ENCODE measurements around the gene ADA.

ADA gene

GRCh38 chr20:44637522-44638372 lies 13.8 kb downstream of the ADA start:
- H3K4me3 Mint-ChIP-seq = no peak overlapping the region
- no peak overlapping the region for H3K27ac Mint-ChIP-seq (ENCODE audit: low read depth)
- peaks cover 33% of the 10 kb centered on the region for H3K36me3 Mint-ChIP-seq (ENCODE audit: insufficient read depth)
- no peak for ATAC-seq (replicated peaks; ENCODE audit: extremely low read depth, poor library complexity, severe bottlenecking)
- H3K9me3 Mint-ChIP-seq = no peaks in the 10 kb centered on the region
- no peaks in the 10 kb centered on the region for H3K27me3 Mint-ChIP-seq
- DNase-seq (ENCODE audit: low spot score in 2 of 2) = no peak
- H3K4me1 Mint-ChIP-seq = peaks cover 36% of the 10 kb centered on the region

GRCh38 chr20:44637042-44637441 lies 14.5 kb downstream of the ADA start:
- ATAC-seq (replicated peaks; ENCODE audit: extremely low read depth, poor library complexity, severe bottlenecking) (no peak), DNase-seq (ENCODE audit: low spot score in 2 of 2) (no peak)
- peaks cover 29% of the 10 kb centered on the region for H3K4me1 Mint-ChIP-seq
- H3K27ac Mint-ChIP-seq (ENCODE audit: low read depth) = no peak overlapping the region
- H3K36me3 Mint-ChIP-seq (ENCODE audit: insufficient read depth) = peaks cover 35% of the 10 kb centered on the region
- no peaks in the 10 kb centered on the region for H3K27me3 Mint-ChIP-seq
- no peak overlapping the region for H3K4me3 Mint-ChIP-seq
- no peaks in the 10 kb centered on the region for H3K9me3 Mint-ChIP-seq

- DNase-seq (ENCODE audit: low spot score in 2 of 2) (no peak), ATAC-seq (replicated peaks; ENCODE audit: extremely low read depth, poor library complexity, severe bottlenecking) (no peak)
- Mint-ChIP-seq H3K36me3 (ENCODE audit: insufficient read depth) (peaks cover 35% of the 10 kb centered on the region), H3K27me3 (no peaks in the 10 kb centered on the region), H3K4me1 (peaks cover 18% of the 10 kb centered on the region), H3K4me3 (no peak overlapping the region), H3K27ac (ENCODE audit: low read depth) (peak overlapping the region; percentile 32), H3K9me3 (no peaks in the 10 kb centered on the region)
Observed at GRCh38 chr20:44635877-44636276, 15.6 kb downstream of the ADA start.

GRCh38 chr20:44633872-44634600 lies 17.5 kb downstream of the ADA start:
- H3K4me3 Mint-ChIP-seq = no peak overlapping the region
- H3K36me3 Mint-ChIP-seq (ENCODE audit: insufficient read depth) = peaks cover 42% of the 10 kb centered on the region
- no peaks in the 10 kb centered on the region for H3K27me3 Mint-ChIP-seq
- ATAC-seq (replicated peaks; ENCODE audit: extremely low read depth, poor library complexity, severe bottlenecking) = no peak
- no peak for DNase-seq (ENCODE audit: low spot score in 2 of 2)
- peak overlapping the region; percentile 58 for H3K27ac Mint-ChIP-seq (ENCODE audit: low read depth)
- H3K4me1 Mint-ChIP-seq = peaks cover 8% of the 10 kb centered on the region
- no peaks in the 10 kb centered on the region for H3K9me3 Mint-ChIP-seq

GRCh38 chr20:44633187-44633810 lies 18.2 kb downstream of the ADA start:
- Mint-ChIP-seq H3K27ac (ENCODE audit: low read depth) (peak overlapping the region; percentile 58), H3K4me1 (peaks cover under 1% of the 10 kb centered on the region), H3K36me3 (ENCODE audit: insufficient read depth) (peaks cover 44% of the 10 kb centered on the region), H3K9me3 (no peaks in the 10 kb centered on the region), H3K27me3 (no peaks in the 10 kb centered on the region), H3K4me3 (no peak overlapping the region)
- ATAC-seq (replicated peaks; ENCODE audit: extremely low read depth, poor library complexity, severe bottlenecking) (no peak), DNase-seq (ENCODE audit: low spot score in 2 of 2) (no peak)

- no peak overlapping the region for H3K27ac Mint-ChIP-seq (ENCODE audit: low read depth)
Observed at GRCh38 chr20:44632103-44632752, 19.3 kb downstream of the ADA start.

GRCh38 chr20:44630297-44630696 lies 21.2 kb downstream of the ADA start:
- H3K9me3 Mint-ChIP-seq = no peaks in the 10 kb centered on the region
- H3K36me3 Mint-ChIP-seq (ENCODE audit: insufficient read depth) = peaks cover 32% of the 10 kb centered on the region
- peak overlapping the region; percentile 16 for H3K27ac Mint-ChIP-seq (ENCODE audit: low read depth)
- DNase-seq (ENCODE audit: low spot score in 2 of 2) (no peak), ATAC-seq (replicated peaks; ENCODE audit: extremely low read depth, poor library complexity, severe bottlenecking) (no peak)
- H3K4me3 Mint-ChIP-seq = no peak overlapping the region
- H3K27me3 Mint-ChIP-seq = no peaks in the 10 kb centered on the region
- H3K4me1 Mint-ChIP-seq = peaks cover 16% of the 10 kb centered on the region

More at GRCh38 chr20:44632103-44632752, 19.3 kb downstream of the ADA start:
- ATAC-seq (replicated peaks; ENCODE audit: extremely low read depth, poor library complexity, severe bottlenecking) = no peak
- DNase-seq (ENCODE audit: low spot score in 2 of 2) = no peak
- H3K36me3 Mint-ChIP-seq (ENCODE audit: insufficient read depth) = peaks cover 46% of the 10 kb centered on the region
- no peaks in the 10 kb centered on the region for H3K27me3 Mint-ChIP-seq
- no peak overlapping the region for H3K4me3 Mint-ChIP-seq
- peaks cover 5% of the 10 kb centered on the region for H3K4me1 Mint-ChIP-seq
- H3K9me3 Mint-ChIP-seq = no peaks in the 10 kb centered on the region

- Mint-ChIP-seq H3K27me3 (no peaks in the 10 kb centered on the region), H3K4me1 (peaks cover 21% of the 10 kb centered on the region), H3K36me3 (ENCODE audit: insufficient read depth) (peaks cover 25% of the 10 kb centered on the region), H3K9me3 (no peaks in the 10 kb centered on the region), H3K27ac (ENCODE audit: low read depth) (peak overlapping the region; percentile 16), H3K4me3 (no peak overlapping the region)
- DNase-seq (ENCODE audit: low spot score in 2 of 2) (no peak), ATAC-seq (replicated peaks; ENCODE audit: extremely low read depth, poor library complexity, severe bottlenecking) (no peak)
Observed at GRCh38 chr20:44629542-44629941, 22.0 kb downstream of the ADA start.

- no peaks in the 10 kb centered on the region for H3K27me3 Mint-ChIP-seq
- H3K27ac Mint-ChIP-seq (ENCODE audit: low read depth) = no peak overlapping the region
- no peak for ATAC-seq (replicated peaks; ENCODE audit: extremely low read depth, poor library complexity, severe bottlenecking)
- peaks cover 21% of the 10 kb centered on the region for H3K4me1 Mint-ChIP-seq
- no peaks in the 10 kb centered on the region for H3K9me3 Mint-ChIP-seq
- no peak for DNase-seq (ENCODE audit: low spot score in 2 of 2)
- H3K4me3 Mint-ChIP-seq = no peak overlapping the region
- peaks cover 20% of the 10 kb centered on the region for H3K36me3 Mint-ChIP-seq (ENCODE audit: insufficient read depth)
Observed at GRCh38 chr20:44629017-44629385, 22.5 kb downstream of the ADA start.

- H3K27ac Mint-ChIP-seq (ENCODE audit: low read depth) = peak overlapping the region; percentile 83
- H3K27me3 Mint-ChIP-seq = no peaks in the 10 kb centered on the region
- ATAC-seq (replicated peaks; ENCODE audit: extremely low read depth, poor library complexity, severe bottlenecking) = no peak
- peaks cover 21% of the 10 kb centered on the region for H3K4me1 Mint-ChIP-seq
- no peak overlapping the region for H3K4me3 Mint-ChIP-seq
- no peaks in the 10 kb centered on the region for H3K9me3 Mint-ChIP-seq
- peaks cover 19% of the 10 kb centered on the region for H3K36me3 Mint-ChIP-seq (ENCODE audit: insufficient read depth)
- no peak for DNase-seq (ENCODE audit: low spot score in 2 of 2)
Observed at GRCh38 chr20:44627364-44628010, 24.0 kb downstream of the ADA start.

GRCh38 chr20:44626278-44626677 lies 25.2 kb downstream of the ADA start:
- Mint-ChIP-seq H3K27ac (ENCODE audit: low read depth) (peak overlapping the region; percentile 83), H3K9me3 (no peaks in the 10 kb centered on the region), H3K36me3 (ENCODE audit: insufficient read depth) (peaks cover 25% of the 10 kb centered on the region), H3K4me1 (peaks cover 21% of the 10 kb centered on the region), H3K27me3 (no peaks in the 10 kb centered on the region), H3K4me3 (no peak overlapping the region)
- ATAC-seq (replicated peaks; ENCODE audit: extremely low read depth, poor library complexity, severe bottlenecking) (no peak), DNase-seq (ENCODE audit: low spot score in 2 of 2) (no peak)

- Mint-ChIP-seq H3K4me1 (peaks cover 21% of the 10 kb centered on the region), H3K9me3 (no peaks in the 10 kb centered on the region), H3K4me3 (no peak overlapping the region), H3K27me3 (no peaks in the 10 kb centered on the region), H3K27ac (ENCODE audit: low read depth) (peak overlapping the region; percentile 83), H3K36me3 (ENCODE audit: insufficient read depth) (peaks cover 23% of the 10 kb centered on the region)
- DNase-seq (ENCODE audit: low spot score in 2 of 2) = no peak
- ATAC-seq (replicated peaks; ENCODE audit: extremely low read depth, poor library complexity, severe bottlenecking) = no peak
Observed at GRCh38 chr20:44625361-44625760, 26.1 kb downstream of the ADA start.

All from central memory CD8-positive, alpha-beta T cell (primary cell).